NB4 (cell line): ENCODE data around the gene PDE4D.

Experiments used
- DNase-seq: peaks from one replicate; pipeline ENCODE4 v3.0.0; 2010; ENCODE audit warnings: low read depth
- H3K4me3 ChIP-seq: one replicate; pipeline ENCODE4 v1.5.1; 2011; ENCODE audit warnings: mild to moderate bottlenecking, low read depth, low read length, moderate library complexity
- CTCF ChIP-seq: IDR thresholded peaks from one replicate; pipeline ENCODE4 v1.5.1; 2012; ENCODE audit warnings: low read depth, low read length
- MAX ChIP-seq: IDR thresholded peaks from 2 replicates; pipeline ENCODE4 v1.6.1; 2011; ENCODE audit warnings: low read depth, low read length
- MYC ChIP-seq: IDR thresholded peaks from 2 replicates; pipeline ENCODE4 v1.6.1; 2011; ENCODE audit warnings: low read depth, low read length
- POLR2A ChIP-seq: IDR thresholded peaks from 2 replicates; pipeline ENCODE4 v1.6.1; 2011; ENCODE audit warnings: mild to moderate bottlenecking; ENCODE audit not compliant: insufficient read length; ENCODE audit errors: extremely low read depth

The PDE4D gene

GRCh38 chr5:59348189-59348588, 545.3 kb downstream of the PDE4D start:
- H3K4me3 ChIP-seq = no peak overlapping the region
- TF ChIP-seq POLR2A (no peak), MYC (no peak), CTCF (no peak), MAX (no peak)
- DNase-seq = no peak

GRCh38 chr5:59346982-59347381, 546.5 kb downstream of the PDE4D start:
- no peak for DNase-seq
- TF ChIP-seq CTCF = no peak
- no peak for TF ChIP-seq POLR2A
- no peak for TF ChIP-seq MYC
- TF ChIP-seq MAX = no peak
- no peak overlapping the region for H3K4me3 ChIP-seq

GRCh38 chr5:59346514-59346913, 547.0 kb downstream of the PDE4D start:
- DNase-seq = no peak
- TF ChIP-seq MYC = no peak
- no peak for TF ChIP-seq POLR2A
- no peak for TF ChIP-seq MAX
- no peak for TF ChIP-seq CTCF
- no peak overlapping the region for H3K4me3 ChIP-seq

- no peak overlapping the region for H3K4me3 ChIP-seq
- TF ChIP-seq MYC (no peak), CTCF (no peak), POLR2A (no peak), MAX (no peak)
- no peak for DNase-seq
Observed at GRCh38 chr5:59342181-59342580, 551.3 kb downstream of the PDE4D start.

- H3K4me3 ChIP-seq = no peak overlapping the region
- no peak for DNase-seq
- no peak for TF ChIP-seq MAX
- TF ChIP-seq POLR2A = no peak
- no peak for TF ChIP-seq MYC
- TF ChIP-seq CTCF = no peak
Observed at GRCh38 chr5:59341760-59342159, 551.8 kb downstream of the PDE4D start.

- no peak overlapping the region for H3K4me3 ChIP-seq
- no peak for DNase-seq
- TF ChIP-seq CTCF (no peak), POLR2A (no peak), MAX (no peak), MYC (no peak)
Observed at GRCh38 chr5:59341155-59341554, 552.4 kb downstream of the PDE4D start.
